Type B pancreatic cell (in vitro differentiated cells): ENCODE measurements around the gene TMEM108. TPM values are rescaled to one million over a fixed set of nuclear protein-coding genes. Genes with fewer than 3 reads are reported as not detected.

ENCODE experiments used
- DNase-seq: peaks from one replicate; pipeline ENCODE4 v3.0.0; 2021; ENCODE audit warnings: mixed read lengths; ENCODE audit not compliant: unreplicated experiment; ENCODE audit errors: extremely low spot score
- H3K27ac Mint-ChIP-seq: 2 replicates; pipeline ENCODE4 v1.8.0; 2021; ENCODE audit warnings: mild to moderate bottlenecking, mixed read lengths
- H3K27me3 Mint-ChIP-seq: 2 replicates; pipeline ENCODE4 v1.8.0; 2021; ENCODE audit warnings: mixed read lengths
- H3K36me3 Mint-ChIP-seq: 2 replicates; pipeline ENCODE4 v1.8.0; 2021; ENCODE audit warnings: mixed read lengths
- H3K4me1 Mint-ChIP-seq: one replicate; pipeline ENCODE4 v1.8.0; 2021; ENCODE audit warnings: mixed read lengths; ENCODE audit not compliant: unreplicated experiment
- H3K4me3 Mint-ChIP-seq: 2 replicates; pipeline ENCODE4 v1.8.0; 2021; ENCODE audit warnings: mild to moderate bottlenecking, mixed read lengths
- H3K9me3 Mint-ChIP-seq: 2 replicates; pipeline ENCODE4 v1.8.0; 2021; ENCODE audit warnings: mixed read lengths
- CTCF ChIP-seq: fragments of 200-600 bp; sonication (generic); conservative IDR thresholded peaks from 2 replicates; pipeline ENCODE4 v1.5.0; 2021; ENCODE audit warnings: antibody characterized with exemption, mild to moderate bottlenecking
- total RNA-seq: library from RNA; stranded (reverse); gene quantifications from 2 replicates; pipeline ENCODE4 v1.2.1, GENCODE V29; 2021; ENCODE audit warnings: low replicate concordance

TMEM108 gene
- total RNA-seq, 1 donor from 2014 or later, result 7.4 TPM

DNA sequence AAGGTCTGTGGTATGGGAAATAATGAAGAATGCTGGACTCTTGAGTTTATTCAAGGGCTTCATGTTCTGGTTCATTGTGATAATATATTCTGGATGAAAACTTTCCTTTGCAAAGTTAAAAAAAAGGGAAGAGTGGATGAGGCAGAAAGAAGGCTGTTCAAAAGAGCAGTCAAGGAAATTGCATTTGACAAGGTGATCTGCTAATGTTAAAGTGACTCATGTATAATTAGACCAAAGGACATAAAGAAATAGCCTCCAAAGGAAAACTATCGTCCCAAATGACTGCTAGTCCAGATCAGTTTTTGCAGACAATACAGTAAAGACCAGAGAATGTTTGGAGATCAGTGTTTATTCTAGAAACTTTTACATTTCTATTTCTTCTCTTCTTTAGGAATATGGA, 9.8 kb downstream of the TMEM108 start:
- Mint-ChIP-seq H3K36me3 (no peaks in the 10 kb centered on the region), H3K27me3 (no peaks in the 10 kb centered on the region), H3K9me3 (no peaks in the 10 kb centered on the region), H3K4me3 (no peak overlapping the region), H3K27ac (no peak overlapping the region), H3K4me1 (no peaks in the 10 kb centered on the region)
- TF ChIP-seq CTCF, result no peak
- no peak for DNase-seq

DNA sequence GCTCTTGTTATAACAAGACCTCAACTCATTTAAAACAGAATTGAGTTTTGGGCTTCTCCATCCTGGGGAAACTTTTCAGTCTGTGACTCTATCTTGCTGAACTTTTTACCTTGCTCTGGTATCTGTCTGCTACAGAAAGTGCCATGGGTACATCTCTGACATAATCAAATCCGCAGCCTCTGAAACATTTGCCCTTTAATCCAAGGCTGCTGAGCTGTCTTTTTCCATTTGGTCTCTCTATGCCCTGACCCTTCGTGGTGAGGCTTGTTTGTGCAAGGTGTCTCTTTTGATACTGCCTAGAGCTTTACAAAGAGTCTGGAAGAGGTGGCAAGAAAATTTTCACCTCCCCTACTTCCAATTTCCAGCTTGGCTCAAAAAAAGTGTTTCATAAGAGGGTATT, 11.3 kb downstream of the TMEM108 start:
- Mint-ChIP-seq H3K27ac (no peak overlapping the region), H3K4me1 (peaks cover under 1% of the 10 kb centered on the region), H3K9me3 (no peaks in the 10 kb centered on the region), H3K27me3 (no peaks in the 10 kb centered on the region), H3K4me3 (no peak overlapping the region), H3K36me3 (no peaks in the 10 kb centered on the region)
- DNase-seq, result no peak
- no peak for TF ChIP-seq CTCF

- Mint-ChIP-seq H3K9me3 (no peaks in the 10 kb centered on the region), H3K4me1 (peaks cover 4% of the 10 kb centered on the region), H3K4me3 (no peak overlapping the region), H3K27ac (no peak overlapping the region), H3K27me3 (no peaks in the 10 kb centered on the region), H3K36me3 (no peaks in the 10 kb centered on the region)
- no peak for DNase-seq
- TF ChIP-seq CTCF, result no peak
These were observed 12.7 kb downstream of the TMEM108 start for GRCh38 chr3:133050891-133051290.

GRCh38 chr3:133053532-133053931, 15.3 kb downstream of the TMEM108 start:
- Mint-ChIP-seq H3K27me3 (no peaks in the 10 kb centered on the region), H3K9me3 (no peaks in the 10 kb centered on the region), H3K36me3 (no peaks in the 10 kb centered on the region), H3K4me1 (peaks cover 4% of the 10 kb centered on the region), H3K4me3 (no peak overlapping the region), H3K27ac (no peak overlapping the region)
- no peak for DNase-seq
- TF ChIP-seq CTCF, result no peak

GRCh38 chr3:133054586-133054985, 16.4 kb downstream of the TMEM108 start:
- peaks cover 4% of the 10 kb centered on the region for H3K4me1 Mint-ChIP-seq
- no peak overlapping the region for H3K4me3 Mint-ChIP-seq
- no peaks in the 10 kb centered on the region for H3K27me3 Mint-ChIP-seq
- TF ChIP-seq CTCF, result no peak
- H3K9me3 Mint-ChIP-seq, result no peaks in the 10 kb centered on the region
- no peak overlapping the region for H3K27ac Mint-ChIP-seq
- no peak for DNase-seq
- H3K36me3 Mint-ChIP-seq, result no peaks in the 10 kb centered on the region

DNA sequence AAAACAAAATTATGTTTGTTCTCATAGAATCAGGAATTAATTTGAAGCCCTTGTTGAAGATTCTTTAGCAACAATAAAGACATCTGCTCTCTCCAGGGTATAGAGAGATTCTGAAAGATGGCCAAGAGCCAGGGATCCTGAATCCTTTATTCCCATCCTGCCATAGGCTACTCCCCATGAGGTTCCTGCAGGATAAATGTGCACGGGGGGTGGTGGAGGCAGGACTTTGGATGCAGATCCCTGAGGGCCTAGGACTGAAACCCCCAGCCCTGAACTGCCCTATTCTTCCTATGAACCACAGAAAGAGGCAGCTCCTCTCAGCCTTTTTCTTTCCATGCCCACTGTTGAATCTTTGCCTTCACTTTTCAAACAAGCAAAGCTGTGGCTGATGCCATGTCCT, 17.1 kb downstream of the TMEM108 start:
- H3K4me1 Mint-ChIP-seq, result peaks cover 4% of the 10 kb centered on the region
- no peak overlapping the region for H3K4me3 Mint-ChIP-seq
- no peaks in the 10 kb centered on the region for H3K36me3 Mint-ChIP-seq
- TF ChIP-seq CTCF, result no peak
- H3K27ac Mint-ChIP-seq, result no peak overlapping the region
- no peaks in the 10 kb centered on the region for H3K9me3 Mint-ChIP-seq
- no peak for DNase-seq
- no peaks in the 10 kb centered on the region for H3K27me3 Mint-ChIP-seq
